ENCODE results near the gene SEMA3A.

The SEMA3A gene

GRCh38 chr7:84112771-84113170 lies 81.8 kb downstream of the SEMA3A start:
- in situ Hi-C loops (cut with MboI; ENCODE audit: low sequenced_read_pairs) = no loop called here

DNA sequence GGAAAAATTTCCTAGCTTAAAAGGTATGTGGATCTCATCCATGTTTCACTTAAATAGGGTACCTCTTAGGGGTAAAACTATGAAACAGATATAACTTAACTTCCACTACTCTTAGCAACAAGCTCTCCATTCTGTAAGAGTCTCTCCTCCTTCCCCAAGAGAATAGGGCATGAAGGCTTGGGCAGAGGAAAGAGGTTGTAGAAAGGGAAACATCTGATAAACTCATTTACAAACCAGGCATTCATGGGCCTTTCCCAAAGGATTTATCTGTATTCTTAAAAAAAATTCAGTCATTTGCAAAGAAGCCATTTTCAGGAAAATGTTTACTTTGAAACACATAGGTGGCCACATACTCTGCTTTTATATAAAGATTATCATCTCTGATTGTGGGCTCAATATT lies 82.7 kb downstream of the SEMA3A start:
- in situ Hi-C loops (cut with MboI; ENCODE audit: low sequenced_read_pairs) = no loop called here

GRCh38 chr7:84110400-84110799 lies 84.2 kb downstream of the SEMA3A start:
- in situ Hi-C loops (cut with MboI; ENCODE audit: low sequenced_read_pairs) = no loop called here

- in situ Hi-C loops (cut with MboI; ENCODE audit: low sequenced_read_pairs) = no loop called here
Measured at GRCh38 chr7:84108787-84109186, 85.8 kb downstream of the SEMA3A start.

- in situ Hi-C loops (cut with MboI; ENCODE audit: low sequenced_read_pairs) = no loop called here
Measured at GRCh38 chr7:84108119-84108518, 86.5 kb downstream of the SEMA3A start.

DNA sequence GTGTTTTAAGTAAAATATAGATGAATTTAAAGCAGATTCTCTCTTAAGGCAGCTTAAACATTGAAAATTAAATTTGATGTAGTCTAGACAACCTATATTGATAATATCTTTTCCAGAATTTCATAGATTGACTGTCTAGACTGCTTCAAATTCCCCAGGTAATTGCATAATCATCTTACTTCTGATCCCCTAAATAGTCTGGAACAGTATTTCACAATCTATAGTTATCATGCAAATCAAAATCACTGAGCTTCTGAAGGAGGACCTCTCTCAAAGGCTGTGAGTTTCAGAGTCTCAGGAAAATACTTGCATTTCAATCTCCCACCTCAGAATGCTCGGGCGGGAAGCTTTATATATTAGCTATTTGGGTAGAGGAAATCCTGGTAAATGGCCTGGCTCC lies 87.3 kb downstream of the SEMA3A start:
- in situ Hi-C loops (cut with MboI; ENCODE audit: low sequenced_read_pairs) = no loop called here

DNA sequence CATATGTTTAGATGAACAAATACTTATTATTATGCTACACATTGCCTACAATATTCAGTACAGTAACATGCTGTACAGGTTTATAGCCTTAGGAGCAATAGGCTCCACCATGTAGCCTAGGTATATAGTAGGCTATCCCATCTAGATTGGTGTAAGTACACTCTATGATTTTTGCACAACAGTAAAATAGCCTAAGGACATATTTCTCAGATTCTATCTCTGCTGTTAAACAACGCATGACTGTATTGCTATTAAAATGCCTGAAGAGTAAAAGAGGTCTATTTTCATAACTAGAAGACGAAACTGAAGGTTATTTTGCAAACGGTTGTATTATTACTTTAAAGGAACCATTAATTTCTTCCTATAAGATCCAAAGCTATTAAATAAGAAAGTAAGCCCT lies 88.3 kb downstream of the SEMA3A start:
- in situ Hi-C loops (cut with MboI; ENCODE audit: low sequenced_read_pairs) = no loop called here

GRCh38 chr7:84105586-84105985 lies 89.0 kb downstream of the SEMA3A start:
- in situ Hi-C loops (cut with MboI; ENCODE audit: low sequenced_read_pairs) = no loop called here

DNA sequence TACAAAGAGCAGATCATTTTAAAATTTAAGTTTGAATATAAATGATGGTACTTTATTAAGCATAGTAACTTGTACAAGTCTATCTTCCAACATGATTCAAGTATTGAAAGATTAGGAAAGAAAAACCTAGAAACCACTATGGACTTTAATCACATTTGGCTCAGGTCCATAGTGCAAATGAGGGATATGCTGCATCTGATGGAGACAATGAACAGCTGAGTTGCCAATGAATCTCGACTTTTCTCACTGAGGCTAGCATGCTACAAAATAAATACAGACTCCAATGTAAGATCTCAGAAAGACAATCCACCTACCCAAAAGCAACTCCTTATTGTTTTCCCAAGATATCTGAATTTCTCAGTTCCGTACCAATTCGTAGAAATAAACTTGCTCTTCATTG lies 89.8 kb downstream of the SEMA3A start:
- in situ Hi-C loops (cut with MboI; ENCODE audit: low sequenced_read_pairs) = no loop called here

DNA sequence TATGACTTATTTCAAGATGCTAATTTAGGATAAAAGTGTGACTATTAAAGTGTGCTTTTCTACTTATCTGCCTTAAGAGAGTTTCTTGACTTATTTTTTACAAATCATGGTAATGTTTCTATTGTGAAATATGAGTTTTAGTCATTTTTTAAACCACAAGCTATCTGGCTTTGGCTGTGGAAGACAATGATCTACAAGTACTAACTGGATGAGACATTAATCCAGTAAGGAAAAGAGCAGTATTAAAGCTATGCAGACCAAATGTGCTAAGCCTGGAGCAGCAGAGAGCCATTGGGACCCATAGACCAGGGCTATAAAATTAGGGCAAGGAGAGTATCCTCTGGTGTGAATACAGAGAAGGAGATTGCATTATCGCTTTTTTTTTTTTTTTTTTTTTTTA lies 92.4 kb downstream of the SEMA3A start:
- in situ Hi-C loops (cut with MboI; ENCODE audit: low sequenced_read_pairs) = no loop called here

- in situ Hi-C loops (cut with MboI; ENCODE audit: low sequenced_read_pairs) = no loop called here
Measured at GRCh38 chr7:84100866-84101265, 93.7 kb downstream of the SEMA3A start.

DNA sequence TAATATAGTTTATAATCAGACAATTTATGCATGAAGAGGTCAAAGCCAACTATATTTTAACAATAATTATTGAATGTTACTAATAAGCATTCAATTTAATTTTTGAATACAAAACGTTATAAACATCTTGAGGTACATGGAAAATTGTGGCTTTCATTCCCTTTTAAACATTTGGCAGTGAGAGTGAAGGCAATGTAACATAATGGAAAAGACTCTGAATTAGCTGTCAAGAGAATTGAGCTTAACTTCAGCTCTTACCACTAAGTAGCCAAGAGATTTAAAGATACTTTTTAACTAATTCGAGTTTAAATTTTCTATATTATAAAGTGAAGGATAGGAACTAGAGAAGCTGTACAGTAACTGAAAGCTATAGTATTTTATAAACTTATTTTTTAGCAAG lies 98.6 kb downstream of the SEMA3A start:
- in situ Hi-C loops (cut with MboI; ENCODE audit: low sequenced_read_pairs) = no loop called here

- in situ Hi-C loops (cut with MboI; ENCODE audit: low sequenced_read_pairs) = no loop called here
Measured at GRCh38 chr7:84092207-84092606, 102.4 kb downstream of the SEMA3A start.

DNA sequence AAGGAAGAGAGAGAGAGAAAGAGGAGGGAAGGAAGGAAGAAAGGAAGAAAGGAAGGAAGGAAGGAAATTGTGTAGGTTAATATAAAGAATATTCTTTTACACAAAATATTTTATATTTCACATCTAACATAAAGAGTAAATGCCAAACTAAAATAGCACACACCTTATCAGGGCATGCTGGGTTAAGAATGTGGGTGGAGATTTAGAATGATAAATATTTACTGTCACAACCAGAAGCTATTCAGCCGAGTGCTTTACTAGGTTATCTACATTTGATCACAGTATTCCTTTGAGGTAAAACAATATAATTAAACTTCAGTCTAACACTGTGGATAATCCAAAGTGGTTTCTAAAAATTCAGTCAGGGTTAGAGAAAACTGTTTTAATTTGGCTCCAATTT lies 103.3 kb downstream of the SEMA3A start:
- in situ Hi-C loops (cut with MboI; ENCODE audit: low sequenced_read_pairs) = no loop called here

- in situ Hi-C loops (cut with MboI; ENCODE audit: low sequenced_read_pairs) = no loop called here
Measured at GRCh38 chr7:84088802-84089201, 105.8 kb downstream of the SEMA3A start.

- in situ Hi-C loops (cut with MboI; ENCODE audit: low sequenced_read_pairs) = no loop called here
Measured at GRCh38 chr7:84085998-84086397, 108.6 kb downstream of the SEMA3A start.

GRCh38 chr7:84085147-84085546 lies 109.4 kb downstream of the SEMA3A start:
- in situ Hi-C loops (cut with MboI; ENCODE audit: low sequenced_read_pairs) = no loop called here

GRCh38 chr7:84083846-84084245 lies 110.7 kb downstream of the SEMA3A start:
- in situ Hi-C loops (cut with MboI; ENCODE audit: low sequenced_read_pairs) = no loop called here

DNA sequence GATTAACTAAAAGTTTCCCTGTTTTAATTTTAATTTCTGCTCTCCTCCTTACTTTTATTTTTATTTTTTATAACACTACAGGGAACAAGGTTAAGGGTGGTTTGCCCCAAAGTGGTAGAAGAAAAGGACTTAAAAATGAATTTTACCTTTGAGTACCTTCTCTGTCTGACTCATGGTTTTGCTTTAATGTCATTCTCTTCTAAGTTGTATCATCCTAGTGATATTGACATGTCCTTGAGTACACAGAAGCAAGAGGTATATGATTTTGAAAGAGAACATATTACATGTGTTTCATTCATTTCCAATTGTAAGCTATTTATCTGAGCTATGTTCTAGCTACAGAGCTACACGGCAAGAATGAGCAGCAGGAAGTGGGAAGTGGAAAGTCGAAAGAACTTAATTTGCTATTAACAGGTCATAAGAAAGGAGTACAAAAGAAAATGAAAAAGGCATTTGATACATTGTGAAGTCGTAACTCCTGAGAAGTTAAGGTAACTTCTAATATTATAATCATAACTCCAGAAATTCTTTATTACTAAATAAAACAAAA lies 112.5 kb downstream of the SEMA3A start:
- in situ Hi-C loops (cut with MboI; ENCODE audit: low sequenced_read_pairs) = no loop called here

GRCh38 chr7:84077336-84077735 lies 117.3 kb downstream of the SEMA3A start:
- in situ Hi-C loops (cut with MboI; ENCODE audit: low sequenced_read_pairs) = no loop called here

DNA sequence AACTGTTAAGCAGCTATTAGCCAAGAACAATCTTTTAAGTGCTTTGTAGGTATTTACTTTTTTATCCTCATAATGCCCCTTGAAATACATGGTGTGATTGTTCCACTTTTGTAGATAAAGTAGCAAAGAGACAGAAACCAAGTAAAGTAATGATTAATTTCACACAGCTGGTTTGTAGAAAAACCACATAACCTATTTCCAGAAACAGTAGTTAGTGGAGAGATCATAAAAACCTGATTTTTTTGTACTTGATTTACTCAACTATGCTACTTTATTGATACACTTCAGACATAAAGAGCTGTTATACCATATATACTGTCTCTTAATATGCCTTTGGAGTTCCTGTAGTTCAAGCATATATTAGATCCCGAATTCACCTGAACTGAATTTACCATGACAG lies 118.4 kb downstream of the SEMA3A start:
- in situ Hi-C loops (cut with MboI; ENCODE audit: low sequenced_read_pairs) = no loop called here

DNA sequence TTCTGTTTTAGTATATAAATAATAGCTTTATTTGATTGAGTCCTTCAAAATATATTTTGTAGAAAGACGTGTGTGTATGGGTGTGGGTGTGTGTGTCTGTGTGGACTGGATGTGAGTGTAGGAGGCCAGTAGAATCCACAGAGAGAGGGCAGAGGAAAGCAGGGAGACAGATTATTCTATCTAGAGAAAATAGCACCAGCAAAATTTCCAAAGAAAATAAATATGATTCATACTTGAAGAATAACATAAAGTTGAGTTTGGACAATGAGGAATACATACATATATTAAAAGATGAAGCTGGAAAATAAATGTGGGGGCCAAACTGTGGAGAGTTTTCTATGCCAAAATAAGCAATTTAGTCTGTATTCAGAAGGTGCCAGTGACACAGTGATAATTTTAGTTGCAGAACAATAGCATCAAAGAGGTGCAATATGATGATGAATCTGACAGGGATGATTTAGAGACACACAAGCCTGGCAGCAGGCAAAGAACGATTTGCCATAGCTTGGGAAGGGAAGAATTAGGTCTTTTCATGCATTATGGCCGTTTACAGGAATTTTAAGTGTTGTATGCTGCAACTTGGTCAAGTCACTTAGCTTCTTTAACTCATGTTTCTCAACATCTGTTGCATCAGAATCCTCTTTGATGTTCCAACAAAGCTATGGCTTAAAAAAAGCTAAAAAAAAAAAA lies 121.3 kb downstream of the SEMA3A start:
- in situ Hi-C loops (cut with MboI; ENCODE audit: low sequenced_read_pairs) = no loop called here

GRCh38 chr7:84070770-84071169 lies 123.8 kb downstream of the SEMA3A start:
- in situ Hi-C loops (cut with MboI; ENCODE audit: low sequenced_read_pairs) = no loop called here

Data from HL-60/S4 (cell line).